Breast epithelium (tissue), 4 donors: ENCODE measurements around the gene ELOVL6. TPM values are rescaled to one million over a fixed set of nuclear protein-coding genes. Genes with fewer than 3 reads are reported as not detected.

ENCODE experiments used
- DNase-seq, 2 donors: peaks; one replicate each; pipeline ENCODE4 v3.0.0-alpha.2; 2019; ENCODE audit warnings: low spot score in 2 of 2
- H3K27ac ChIP-seq, 2 donors: fragments of 200-600 bp; sonication (generic) in 1 of 2; one replicate each; pipeline ENCODE4 v1.5.1; 2016 to 2019; ENCODE audit warnings: mild to moderate bottlenecking in 1 of 2
- H3K27me3 ChIP-seq, 2 donors: fragments of 200-600 bp; sonication (generic) in 1 of 2; one replicate each; pipeline versions ENCODE4 v1.5.1 to v1.6.0; 2017 to 2019; ENCODE audit warnings: control low read depth in 1 of 2, mild to moderate bottlenecking in 1 of 2
- H3K36me3 ChIP-seq: fragments of 200-600 bp; one replicate; pipeline ENCODE4 v1.5.1; 2019
- H3K4me1 ChIP-seq, 2 donors: fragments of 200-600 bp; sonication (generic); one replicate each; pipeline ENCODE4 v1.5.1; 2016 to 2019; ENCODE audit warnings: control low read depth in 1 of 2
- H3K4me3 ChIP-seq, 3 donors: fragments of 200-600 bp; sonication (generic); 1 replicate in 2 of 3; 2 replicates in 1 of 3; pipeline ENCODE4 v1.5.1; 2016 to 2019; ENCODE audit warnings: mild to moderate bottlenecking in 3 of 3, moderate library complexity in 2 of 3
- H3K9me3 ChIP-seq, 2 donors: fragments of 200-600 bp; sonication (generic) in 1 of 2; one replicate each; pipeline ENCODE4 v1.5.1; 2016 to 2019; ENCODE audit warnings: control low read depth in 1 of 2
- CTCF ChIP-seq, 3 donors: fragments of 450-650 bp; IDR thresholded peaks; one replicate each; pipeline ENCODE4 v1.5.1; 2016 to 2017; ENCODE audit warnings: antibody characterized with exemption in 3 of 3, mild to moderate bottlenecking in 3 of 3, moderate library complexity in 3 of 3
- POLR2A ChIP-seq: fragments of 450-650 bp; IDR thresholded peaks from one replicate; pipeline ENCODE4 v1.6.1; 2016; ENCODE audit warnings: antibody characterized with exemption, mild to moderate bottlenecking, moderate library complexity
- POLR2AphosphoS5 ChIP-seq, 3 donors: sonication (generic); formaldehyde crosslinking; IDR thresholded peaks; one replicate each; pipeline ENCODE4 v1.6.1; 2017; ENCODE audit warnings: antibody characterized with exemption in 3 of 3
- intact Hi-C: fragments of 100-400 bp; cut with DNase I; formaldehyde crosslinking; loops from one replicate; pipeline ENCODE4 v1.15.1; 2023; ENCODE audit warnings: low total_unique reads
- total RNA-seq, 3 donors: library from RNA; depleted of rRNA; stranded (reverse); fragments of >200 nt; gene quantifications; one replicate each; pipeline ENCODE4 v1.1.0, GENCODE V29; 2016

Gene ELOVL6
- total RNA-seq, 3 donors from 2014 or later = 2.2 to 5.6 (median 4.1) TPM

GRCh38 chr4:110138551-110138950 is 59.9 kb downstream of the ELOVL6 start:
- DNase-seq = no peak
- H3K9me3 ChIP-seq = no peaks in the 10 kb centered on the region
- H3K36me3 ChIP-seq = no peaks in the 10 kb centered on the region
- H3K27ac ChIP-seq = no peak overlapping the region
- TF ChIP-seq POLR2A (no peak), POLR2AphosphoS5 (IDR thresholded peaks at IDR 0.05) (no peak), CTCF (IDR thresholded peaks at IDR 0.05) (no peak)
- intact Hi-C loops = no loop called here
- H3K4me1 ChIP-seq = no peaks in the 10 kb centered on the region
- no peak overlapping the region for H3K4me3 ChIP-seq
- H3K27me3 ChIP-seq = no peaks in the 10 kb centered on the region

GRCh38 chr4:110137829-110138228 is 60.6 kb downstream of the ELOVL6 start:
- no peak for TF ChIP-seq POLR2A
- no peak for TF ChIP-seq POLR2AphosphoS5 (IDR thresholded peaks at IDR 0.05)
- TF ChIP-seq CTCF (IDR thresholded peaks at IDR 0.05) = no peak
- Histone ChIP-seq H3K27ac (no peak overlapping the region), H3K36me3 (no peaks in the 10 kb centered on the region), H3K9me3 (no peaks in the 10 kb centered on the region), H3K4me1 (no peaks in the 10 kb centered on the region), H3K27me3 (no peaks in the 10 kb centered on the region), H3K4me3 (no peak overlapping the region)
- intact Hi-C loops = no loop called here
- DNase-seq = no peak

- intact Hi-C loops = no loop called here
- Histone ChIP-seq H3K27me3 (no peaks in the 10 kb centered on the region), H3K9me3 (no peaks in the 10 kb centered on the region), H3K4me3 (no peak overlapping the region), H3K4me1 (no peaks in the 10 kb centered on the region), H3K27ac (no peak overlapping the region), H3K36me3 (no peaks in the 10 kb centered on the region)
- no peak for DNase-seq
- TF ChIP-seq CTCF (IDR thresholded peaks at IDR 0.05) (no peak), POLR2AphosphoS5 (IDR thresholded peaks at IDR 0.05) (no peak), POLR2A (no peak)
Measured at GRCh38 chr4:110135523-110135922, 62.9 kb downstream of the ELOVL6 start.

GRCh38 chr4:110135076-110135475 is 63.3 kb downstream of the ELOVL6 start:
- intact Hi-C loops = no loop called here
- Histone ChIP-seq H3K4me1 (no peaks in the 10 kb centered on the region), H3K4me3 (no peak overlapping the region), H3K36me3 (no peaks in the 10 kb centered on the region), H3K27me3 (no peaks in the 10 kb centered on the region), H3K27ac (no peak overlapping the region), H3K9me3 (no peaks in the 10 kb centered on the region)
- no peak for DNase-seq
- TF ChIP-seq POLR2AphosphoS5 (IDR thresholded peaks at IDR 0.05) (no peak), CTCF (IDR thresholded peaks at IDR 0.05) (no peak), POLR2A (no peak)

- no peaks in the 10 kb centered on the region for H3K36me3 ChIP-seq
- no peaks in the 10 kb centered on the region for H3K9me3 ChIP-seq
- no peaks in the 10 kb centered on the region for H3K4me1 ChIP-seq
- DNase-seq = no peak
- H3K27me3 ChIP-seq = no peaks in the 10 kb centered on the region
- TF ChIP-seq POLR2A (no peak), POLR2AphosphoS5 (IDR thresholded peaks at IDR 0.05) (no peak), CTCF (IDR thresholded peaks at IDR 0.05) (no peak)
- H3K4me3 ChIP-seq = no peak overlapping the region
- no peak overlapping the region for H3K27ac ChIP-seq
- intact Hi-C loops = no loop called here
Measured at GRCh38 chr4:110134269-110134869, 64.0 kb downstream of the ELOVL6 start.
